ENCODE results near the gene LSR. TPM values are rescaled to one million over a fixed set of nuclear protein-coding genes. Genes with fewer than 3 reads are reported as not detected.

LSR gene
- total and polyA plus RNA-seq, 2 donors (not counting 1 experiment from before 2014, with no cell fraction given): 37.2 to 45.3 TPM

DNA sequence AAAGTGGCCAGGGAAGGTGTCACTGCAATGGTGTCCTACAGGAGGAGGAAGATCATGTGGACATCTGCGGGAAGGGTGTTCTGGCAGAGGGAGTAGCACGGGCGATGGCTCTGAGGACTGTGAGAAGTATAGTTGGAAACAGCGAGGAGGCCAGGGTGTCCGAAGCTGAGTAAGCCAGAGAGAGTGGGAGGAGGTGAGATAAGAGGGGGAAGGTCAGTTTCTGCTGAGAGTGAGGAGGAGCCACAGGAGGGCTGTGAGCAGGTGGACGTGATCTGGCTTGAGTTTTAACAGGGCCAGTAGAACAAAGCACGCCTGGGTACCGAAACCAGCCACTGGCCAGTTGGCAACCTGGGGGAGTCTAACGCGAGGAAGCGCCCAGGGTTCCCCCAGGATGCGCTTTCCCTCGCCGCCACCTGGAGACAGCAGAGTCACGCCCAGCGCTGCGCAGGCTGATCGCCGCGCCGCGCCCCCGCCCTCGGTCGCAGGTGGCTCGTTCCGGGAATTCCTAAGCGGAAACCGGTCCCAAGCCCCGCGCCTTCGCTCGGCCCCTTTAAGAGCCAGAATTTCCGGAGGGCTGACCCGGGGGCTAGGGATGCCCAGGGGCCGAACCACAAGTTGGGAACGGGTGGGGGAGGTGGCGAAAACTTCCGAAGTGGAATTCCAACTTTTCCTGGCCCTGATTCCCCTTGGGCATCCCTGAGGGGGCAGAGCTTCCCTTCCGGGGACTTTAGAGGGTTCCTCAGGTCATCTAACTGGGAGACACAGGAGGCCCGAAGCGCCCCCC is 1.1 kb upstream of the LSR start:
- Histone ChIP-seq H3K9ac (ENCODE audit: low read length) (peak overlapping the region; percentile 92), H2AFZ (ENCODE audit: insufficient read depth, low read depth, low read length, poor library complexity, severe bottlenecking) (peak overlapping the region; percentile 86), H3K4me2 (replicated peaks; ENCODE audit: low read depth, low read length, poor library complexity, severe bottlenecking) (peak overlapping the region; percentile 97), H3K4me1 (ENCODE audit: control insufficient read depth in 2 of 2, insufficient read depth in 2 of 2, low read length in 2 of 2) (peaks cover 13 to 30% of the 10 kb centered on the region in 2 donors), H3K36me3 (replicated peaks in 1 of 2; ENCODE audit: control extremely low read depth in 1 of 2, control insufficient read depth in 1 of 2, extremely low read depth in 1 of 2, insufficient read depth in 2 of 2, low read length in 1 of 2) (no peaks in the 10 kb centered on the region), H3K9me3 (ENCODE audit: control extremely low read depth in 1 of 3, control insufficient read depth in 2 of 3, insufficient read depth in 1 of 3, low read length in 2 of 3) (peaks cover 0 to 4% (median 0%) of the 10 kb centered on the region in 3 donors), H3K79me2 (ENCODE audit: control insufficient read depth, insufficient read depth, low read length) (no peaks in the 10 kb centered on the region), H3K4me3 (ENCODE audit: control extremely low read depth in 1 of 5, extremely low read depth in 1 of 5, insufficient read depth in 1 of 5, low read depth in 2 of 5, low read length in 4 of 5) (peak overlapping the region; percentile 30 to 93 (median 76)), H3K27ac (ENCODE audit: low read length in 2 of 2) (peak overlapping the region; percentile 77 to 86), H3K27me3 (replicated peaks in 1 of 4; ENCODE audit: control extremely low read depth in 1 of 4, control insufficient read depth in 3 of 4, insufficient read depth in 4 of 4, low read length in 3 of 4) (peaks cover 0 to 6% (median 0%) of the 10 kb centered on the region in 4 experiments), H4K20me1 (ENCODE audit: control insufficient read depth, insufficient read depth, low read length, poor library complexity, severe bottlenecking) (peaks cover 5% of the 10 kb centered on the region)
- CTCF ChIA-PET: interaction anchor here (1.1 to 1.3 kb wide), 2 partner anchors 22 to 106 kb away, joined by 3 read pairs; partner anchors contain the start of gene USF2
- Mint-ChIP-seq H3K4me3 (peak overlapping the region; percentile 89), H3K27me3 (peaks cover 12% of the 10 kb centered on the region), H3K27ac (peak overlapping the region; percentile 98), H3K4me1 (peaks cover 24% of the 10 kb centered on the region), H3K9me3 (ENCODE audit: insufficient read depth) (no peaks in the 10 kb centered on the region)
- DNase-seq (peak; percentile 83), ATAC-seq (ENCODE audit: low read depth) (peak; percentile 41)
- POLR2A ChIA-PET: interaction anchor here (0.6 kb wide), 1 partner anchor 9 kb away, joined by 5 read pairs; no protein-coding TSS in a partner anchor
- TF ChIP-seq EZH2 (IDR thresholded peaks at IDR 0.05; ENCODE audit: borderline replicate concordance, insufficient read depth, low read depth, low read length, poor library complexity, severe bottlenecking): no peak
- TF ChIP-seq, protein P1, sequence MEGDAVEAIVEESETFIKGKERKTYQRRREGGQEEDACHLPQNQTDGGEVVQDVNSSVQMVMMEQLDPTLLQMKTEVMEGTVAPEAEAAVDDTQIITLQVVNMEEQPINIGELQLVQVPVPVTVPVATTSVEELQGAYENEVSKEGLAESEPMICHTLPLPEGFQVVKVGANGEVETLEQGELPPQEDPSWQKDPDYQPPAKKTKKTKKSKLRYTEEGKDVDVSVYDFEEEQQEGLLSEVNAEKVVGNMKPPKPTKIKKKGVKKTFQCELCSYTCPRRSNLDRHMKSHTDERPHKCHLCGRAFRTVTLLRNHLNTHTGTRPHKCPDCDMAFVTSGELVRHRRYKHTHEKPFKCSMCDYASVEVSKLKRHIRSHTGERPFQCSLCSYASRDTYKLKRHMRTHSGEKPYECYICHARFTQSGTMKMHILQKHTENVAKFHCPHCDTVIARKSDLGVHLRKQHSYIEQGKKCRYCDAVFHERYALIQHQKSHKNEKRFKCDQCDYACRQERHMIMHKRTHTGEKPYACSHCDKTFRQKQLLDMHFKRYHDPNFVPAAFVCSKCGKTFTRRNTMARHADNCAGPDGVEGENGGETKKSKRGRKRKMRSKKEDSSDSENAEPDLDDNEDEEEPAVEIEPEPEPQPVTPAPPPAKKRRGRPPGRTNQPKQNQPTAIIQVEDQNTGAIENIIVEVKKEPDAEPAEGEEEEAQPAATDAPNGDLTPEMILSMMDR (IDR thresholded peaks at IDR 0.05): peak; percentile 72
- WGBS (ENCODE audit: insufficient coverage): 7% methylated on average over 42 of the region's 42 CpGs
- intact Hi-C loops (cut with micrococcal nuclease): loop anchor here (1.0 to 2.0 kb wide), 5 partner anchors 21 to 106 kb away; partner anchors contain the start of genes FXYD5 and USF2
